B cell (primary cell): Measurements from ENCODE around the gene TSC22D2. TPM values are rescaled to one million over a fixed set of nuclear protein-coding genes. Genes with fewer than 3 reads are reported as not detected.

Experiments used
- ATAC-seq: fragments of 200-7000 bp; cut with Tn5 transposase; one replicate; pipeline ENCODE4 v1.10.0; 2021; ENCODE audit warnings: low read depth, mild to moderate bottlenecking, moderate number of reproducible peaks, moderate library complexity
- CTCF ChIA-PET: fragments of 350-600 bp; sonication (Branson Sonifier 250); formaldehyde crosslinking; loops from one replicate; lab custom pipeline; 2021; ENCODE audit warnings: antibody characterized with exemption, inconsistent platforms; lab: Charles Lee
- POLR2A ChIA-PET: fragments of 350-600 bp; sonication (Branson Sonifier 250); formaldehyde crosslinking; loops from one replicate; lab custom pipeline; 2021; ENCODE audit warnings: antibody characterized with exemption; lab: Charles Lee
- DNase-seq: peaks from one replicate; pipeline ENCODE4 v3.0.0; 2013
- H2AFZ ChIP-seq: 2 replicates; pipeline ENCODE4 v1.6.1; 2012; ENCODE audit warnings: mild to moderate bottlenecking, low read depth, low read length; ENCODE audit not compliant: insufficient read depth, poor library complexity, severe bottlenecking
- H3K27ac ChIP-seq, 2 donors: 1 replicate in 1 of 2; 2 replicates in 1 of 2; pipeline ENCODE4 v1.5.1; 2012 to 2013; ENCODE audit warnings: low read length in 2 of 2, mild to moderate bottlenecking in 2 of 2, moderate library complexity in 1 of 2
- H3K27me3 ChIP-seq, 4 experiments: fragments of 200-600 bp in 1 of 4; sonication (generic) in 1 of 4; replicated peaks in 1 of 4; 1 replicate in 2 of 4; 2 replicates in 2 of 4; pipeline versions ENCODE4 v1.6.1 to v1.7.0; 2013 to 2016; ENCODE audit warnings: low read length in 3 of 4, mild to moderate bottlenecking in 2 of 4, mixed read lengths in 1 of 4, moderate library complexity in 1 of 4; ENCODE audit not compliant: insufficient read depth in 4 of 4, control insufficient read depth in 3 of 4; ENCODE audit errors: control extremely low read depth in 1 of 4
- H3K36me3 ChIP-seq, 2 experiments: replicated peaks in 1 of 2; 1 replicate in 1 of 2; 2 replicates in 1 of 2; pipeline versions ENCODE4 v1.6.1 to v1.7.1; 2013; ENCODE audit warnings: low read length in 1 of 2; ENCODE audit not compliant: insufficient read depth in 2 of 2, control insufficient read depth in 1 of 2; ENCODE audit errors: control extremely low read depth in 1 of 2, extremely low read depth in 1 of 2
- H3K4me1 ChIP-seq, 2 donors: fragments of 200-600 bp in 1 of 2; sonication (generic) in 1 of 2; 1 replicate in 1 of 2; 2 replicates in 1 of 2; pipeline versions ENCODE4 v1.5.1 to v1.6.1; 2013 to 2017; ENCODE audit warnings: low read length in 2 of 2; ENCODE audit not compliant: control insufficient read depth in 2 of 2, insufficient read depth in 2 of 2
- H3K4me2 ChIP-seq: replicated peaks from 2 replicates; pipeline ENCODE3; 2012; ENCODE audit warnings: mild to moderate bottlenecking, low read depth, low read length; ENCODE audit not compliant: poor library complexity, severe bottlenecking
- H3K4me3 ChIP-seq, 5 experiments: fragments of 200-600 bp in 1 of 5; sonication (generic) in 1 of 5; 1 replicate in 3 of 5; 2 replicates in 2 of 5; pipeline versions ENCODE4 v1.5.1 to v1.7.0; 2011 to 2016; ENCODE audit warnings: low read length in 4 of 5, mild to moderate bottlenecking in 4 of 5, low read depth in 2 of 5, control low read depth in 1 of 5, moderate library complexity in 1 of 5; ENCODE audit not compliant: insufficient read depth in 1 of 5; ENCODE audit errors: control extremely low read depth in 1 of 5, extremely low read depth in 1 of 5
- H3K79me2 ChIP-seq: fragments of 200-600 bp; sonication (generic); one replicate; pipeline ENCODE4 v1.6.0; 2016; ENCODE audit warnings: low read length; ENCODE audit not compliant: control insufficient read depth, insufficient read depth
- H3K9ac ChIP-seq: fragments of 200-600 bp; sonication (generic); 2 replicates; pipeline ENCODE4 v1.6.1; 2017; ENCODE audit warnings: mild to moderate bottlenecking, low read length, moderate library complexity
- H3K9me3 ChIP-seq, 3 donors: one replicate each; pipeline versions ENCODE4 v1.6.1 to v1.7.1; 2013; ENCODE audit warnings: low read length in 2 of 3; ENCODE audit not compliant: control insufficient read depth in 2 of 3, insufficient read depth in 1 of 3; ENCODE audit errors: control extremely low read depth in 1 of 3
- H4K20me1 ChIP-seq: 2 replicates; pipeline ENCODE4 v1.6.0; 2012; ENCODE audit warnings: mild to moderate bottlenecking, low read length; ENCODE audit not compliant: insufficient read depth, control insufficient read depth, poor library complexity, severe bottlenecking
- H3K27ac Mint-ChIP-seq: one replicate; pipeline ENCODE4 v1.8.0; 2021; ENCODE audit warnings: mixed read lengths
- H3K27me3 Mint-ChIP-seq: one replicate; pipeline ENCODE4 v1.8.0; 2021; ENCODE audit warnings: mixed read lengths
- H3K4me1 Mint-ChIP-seq: one replicate; pipeline ENCODE4 v1.8.0; 2021; ENCODE audit warnings: mixed read lengths
- H3K4me3 Mint-ChIP-seq: one replicate; pipeline ENCODE4 v1.8.0; 2021; ENCODE audit warnings: mixed read lengths
- H3K9me3 Mint-ChIP-seq: one replicate; pipeline ENCODE4 v1.8.0; 2022; ENCODE audit warnings: mixed read lengths; ENCODE audit not compliant: insufficient read depth
- CTCF ChIP-seq: fragments of 200-600 bp; IDR thresholded peaks from one replicate; pipeline ENCODE4 v1.8.0; 2022; ENCODE audit warnings: antibody characterized with exemption, mild to moderate bottlenecking
- EZH2 ChIP-seq: IDR thresholded peaks from 2 replicates; pipeline ENCODE4 v1.6.1; 2012; ENCODE audit warnings: borderline replicate concordance, low read depth, mild to moderate bottlenecking, moderate library complexity, low read length; ENCODE audit not compliant: insufficient read depth, poor library complexity, severe bottlenecking
- WGBS: methylation state at CpG from one replicate; pipeline ENCODE4 v1.1.5; 2013; ENCODE audit warnings: missing lambda C conversion rate; ENCODE audit not compliant: insufficient coverage; 5-methylcytosine and 5-hydroxymethylcytosine counted together
- intact Hi-C: fragments of 100-400 bp; cut with micrococcal nuclease; formaldehyde crosslinking; loops from one replicate; pipeline ENCODE4 v1.10.0; 2022
- polyA plus RNA-seq: library from polyadenylated mRNA; depleted of rRNA; stranded (reverse); fragments of >200 nt; gene quantifications from 2 replicates; pipeline ENCODE4 v1.2.3, GENCODE V29; 2012
- total RNA-seq, 2 donors: library from RNA; stranded (reverse); fragments of 120-200 nt in 1 of 2; gene quantifications; 1 replicate in 1 of 2; 2 replicates in 1 of 2; pipeline versions ENCODE4 v1.2.3 to v1.2.4, GENCODE V29; 2013 to 2022

TSC22D2 gene
- total and polyA plus RNA-seq, 2 donors (not counting 1 experiment from before 2014, with no cell fraction given): 17.2 to 45.9 TPM

GRCh38 chr3:150426292-150426691 is 18.2 kb downstream of the TSC22D2 start:
- 100% methylated on average over 1 of the region's 3 CpGs for WGBS
- Histone ChIP-seq H3K27ac (no peak overlapping the region), H3K4me1 (peaks cover 19 to 32% of the 10 kb centered on the region in 2 donors), H3K36me3 (peaks cover 1 to 2% of the 10 kb centered on the region in 2 experiments), H3K4me3 (no peak overlapping the region), H3K79me2 (peaks cover 89% of the 10 kb centered on the region), H2AFZ (no peak overlapping the region), H3K27me3 (no peaks in the 10 kb centered on the region), H4K20me1 (peaks cover 54% of the 10 kb centered on the region), H3K9me3 (no peaks in the 10 kb centered on the region), H3K4me2 (no peak overlapping the region), H3K9ac (no peak overlapping the region)
- DNase-seq: no peak
- intact Hi-C loops: no loop called here
- no peak for ATAC-seq
- POLR2A ChIA-PET: no interaction called here
- Mint-ChIP-seq H3K4me1 (peaks cover 57% of the 10 kb centered on the region), H3K9me3 (no peaks in the 10 kb centered on the region), H3K27me3 (no peaks in the 10 kb centered on the region), H3K27ac (no peak overlapping the region), H3K4me3 (no peak overlapping the region)
- no peak for TF ChIP-seq CTCF
- no peak for TF ChIP-seq EZH2
- CTCF ChIA-PET: interaction anchor here (0.9 to 1.8 kb wide), 4 partner anchors 14 to 141 kb away, joined by 3 to 5 read pairs (median 4); no protein-coding TSS in a partner anchor

GRCh38 chr3:150428562-150428961 is 20.5 kb downstream of the TSC22D2 start:
- TF ChIP-seq CTCF (no peak), EZH2 (no peak)
- Mint-ChIP-seq H3K9me3 (no peaks in the 10 kb centered on the region), H3K27me3 (no peaks in the 10 kb centered on the region), H3K4me3 (no peak overlapping the region), H3K4me1 (peaks cover 59% of the 10 kb centered on the region), H3K27ac (no peak overlapping the region)
- ATAC-seq (no peak), DNase-seq (no peak)
- no peak overlapping the region for H3K4me3 ChIP-seq
- H3K27me3 ChIP-seq: no peaks in the 10 kb centered on the region
- peaks cover 84% of the 10 kb centered on the region for H3K79me2 ChIP-seq
- no peak overlapping the region for H2AFZ ChIP-seq
- H3K9me3 ChIP-seq: no peaks in the 10 kb centered on the region
- H3K4me2 ChIP-seq: peak overlapping the region; percentile 14
- H3K27ac ChIP-seq: no peak overlapping the region
- ChIA-PET POLR2A (no interaction called here), CTCF (interaction anchor here (2.8 kb wide), 1 partner anchor 19 kb away, joined by 15 read pairs; no protein-coding TSS in a partner anchor)
- intact Hi-C loops: no loop called here
- no CpG with 5 or more reads among the region's 1 CpG for WGBS
- H3K4me1 ChIP-seq: peaks cover 19 to 32% of the 10 kb centered on the region in 2 donors
- H3K36me3 ChIP-seq: peaks cover 0 to 3% of the 10 kb centered on the region in 2 experiments
- peaks cover 39% of the 10 kb centered on the region for H4K20me1 ChIP-seq
- no peak overlapping the region for H3K9ac ChIP-seq
